ENCODE data around the gene RNF5. TPM values are rescaled to one million over a fixed set of nuclear protein-coding genes. Genes with fewer than 3 reads are reported as not detected.
"Not testable (repeated sequence)": the region's sequence is repeated elsewhere in the genome, so short reads cannot be mapped to it uniquely, and the experiment has no call there.

RNF5 gene, protein sequence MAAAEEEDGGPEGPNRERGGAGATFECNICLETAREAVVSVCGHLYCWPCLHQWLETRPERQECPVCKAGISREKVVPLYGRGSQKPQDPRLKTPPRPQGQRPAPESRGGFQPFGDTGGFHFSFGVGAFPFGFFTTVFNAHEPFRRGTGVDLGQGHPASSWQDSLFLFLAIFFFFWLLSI
- 60.0 and 63.7 TPM in 2 replicates for total RNA-seq (2014; rRNA removed; shearing (Covaris generic))

GRCh38 chr6:32177788-32178546 lies at the start of gene RNF5:
Gene RNF5, plus strand, starts transcription at chr6:32178405. Its CDS starts 107 bp downstream, at chr6:32178512.
- Histone ChIP-seq H3K27me3 (no peaks in the 10 kb centered on the region), H3K27ac (peak within 1 kb of the TSS; percentile 80), H3K4me1 (peaks cover 5% of the 10 kb centered on the region; the same call in 1 of the 2 replicates), H3K36me3 (no peaks in the 10 kb centered on the region), H3K4me3 (peak within 1 kb of the TSS; percentile 62), H3K9me3 (replicated peaks) (no peaks in the 10 kb centered on the region)
- peak; percentile 98 to 99 for DNase-seq

GRCh38 chr6:32128751-32129296 lies 49.4 kb upstream of the RNF5 start:
- no peak for DNase-seq
- Histone ChIP-seq H3K4me3 (no peak overlapping the region), H3K4me1 (peaks cover 3% of the 10 kb centered on the region; the same call in 1 of the 2 replicates), H3K9me3 (replicated peaks) (no peaks in the 10 kb centered on the region), H3K27me3 (no peaks in the 10 kb centered on the region), H3K36me3 (0 out of 2 replicates have a peak, but pooled peaks cover 6% of the 10 kb centered on the region), H3K27ac (no peak overlapping the region)

DNA sequence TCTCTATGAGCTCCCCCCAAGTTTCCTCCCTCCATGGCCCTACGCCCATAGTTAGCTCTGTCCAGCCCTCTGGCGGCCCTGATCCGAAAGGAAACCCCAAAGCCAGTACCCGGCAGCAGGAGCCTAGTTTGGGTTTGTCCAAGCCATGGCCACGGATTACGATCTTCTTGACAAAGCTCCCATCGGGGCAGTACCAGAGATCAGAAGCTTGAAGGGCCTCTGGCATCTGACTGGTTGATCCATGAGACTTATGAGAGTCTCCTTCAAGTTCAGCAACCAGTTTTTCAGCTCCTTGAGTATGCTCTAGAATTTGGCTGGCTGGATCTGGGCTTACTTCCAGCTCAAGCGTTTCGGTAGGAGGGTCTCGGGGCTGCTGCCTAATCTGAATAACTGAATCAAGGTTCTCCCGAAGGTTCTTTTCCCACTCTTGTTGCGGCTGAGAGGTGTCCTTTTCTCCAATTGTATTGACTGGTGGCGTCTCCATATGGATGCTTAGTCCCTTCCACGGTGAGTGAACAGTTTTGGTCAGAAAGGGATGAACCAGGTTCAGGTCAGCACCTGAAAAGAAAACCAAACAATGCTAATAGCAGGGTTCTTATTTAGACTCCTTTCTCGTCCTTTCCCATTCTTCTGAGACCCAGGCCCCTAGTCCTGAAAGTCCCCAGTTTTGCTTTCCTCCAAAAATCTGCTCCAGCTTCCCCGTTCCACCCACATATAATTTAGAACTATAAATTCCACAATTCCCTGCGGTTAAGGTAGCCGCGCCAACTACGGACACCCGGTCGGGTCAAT lies 48.7 kb upstream of the RNF5 start:
- DNase-seq = no peak
- peaks cover 3% of the 10 kb centered on the region; the same call in 1 of the 2 replicates for H3K4me1 ChIP-seq
- H3K27me3 ChIP-seq = no peaks in the 10 kb centered on the region
- H3K4me3 ChIP-seq = peak overlapping the region; percentile 65
- 0 out of 2 replicates have a peak, but pooled peaks cover 3% of the 10 kb centered on the region for H3K36me3 ChIP-seq
- H3K27ac ChIP-seq = peak overlapping the region; percentile 50; the same call in 1 of the 2 replicates
- H3K9me3 ChIP-seq (replicated peaks) = no peaks in the 10 kb centered on the region

DNA sequence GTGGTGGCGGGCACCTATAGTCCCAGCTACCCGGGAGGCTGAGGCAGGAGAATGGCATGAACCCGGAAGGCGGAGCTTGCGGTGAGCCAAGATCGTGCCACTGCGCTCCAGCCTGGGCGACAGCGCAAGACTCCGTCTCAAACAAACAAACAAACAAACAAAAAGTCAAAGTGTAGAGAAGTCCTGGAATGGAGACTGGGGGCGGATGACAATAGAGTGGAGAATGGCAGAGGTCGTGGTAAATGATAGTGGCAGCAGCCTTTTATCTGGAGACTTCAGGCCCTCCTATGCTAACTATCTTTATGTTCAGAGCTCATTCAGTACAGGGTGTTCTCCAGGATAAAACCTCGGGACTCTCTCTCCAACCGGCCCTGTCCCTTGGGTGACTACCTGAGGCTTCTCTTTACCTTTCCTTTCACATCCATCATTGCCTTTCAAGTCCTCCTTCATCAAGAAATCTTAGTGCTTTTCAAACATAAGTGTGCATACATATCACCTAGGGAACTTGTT lies 46.7 kb upstream of the RNF5 start:
- Histone ChIP-seq H3K27ac (no peak overlapping the region), H3K36me3 (no peaks in the 10 kb centered on the region), H3K9me3 (replicated peaks) (no peaks in the 10 kb centered on the region), H3K4me1 (peaks cover 3% of the 10 kb centered on the region; the same call in 1 of the 2 replicates), H3K27me3 (no peaks in the 10 kb centered on the region), H3K4me3 (no peak overlapping the region)
- DNase-seq = no peak

DNA sequence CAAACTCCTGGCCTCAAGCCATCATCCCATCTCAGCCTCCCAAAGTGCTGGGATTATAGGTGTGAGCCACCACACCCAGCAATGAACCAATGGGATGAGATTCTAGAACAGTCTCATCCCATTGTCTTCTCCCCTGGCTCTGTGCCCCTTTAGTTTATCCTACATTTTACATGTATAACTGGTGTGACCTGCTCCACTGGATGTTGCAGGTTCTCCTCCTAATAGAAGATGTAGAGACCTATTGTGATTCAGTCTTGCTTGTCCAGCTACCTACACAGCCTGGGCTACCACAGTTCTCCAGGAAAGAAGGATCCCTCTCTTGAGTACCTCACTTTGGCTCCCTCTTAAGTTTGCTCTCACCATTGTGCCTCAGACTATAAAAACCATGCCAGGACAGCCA lies 46.1 kb upstream of the RNF5 start:
- no peaks in the 10 kb centered on the region for H3K27me3 ChIP-seq
- H3K9me3 ChIP-seq (replicated peaks) = no peaks in the 10 kb centered on the region
- no peak overlapping the region for H3K4me3 ChIP-seq

GRCh38 chr6:32133786-32134185 lies 44.4 kb upstream of the RNF5 start:
- no peaks in the 10 kb centered on the region for H3K36me3 ChIP-seq
- no peak overlapping the region for H3K27ac ChIP-seq
- DNase-seq = no peak

More for the DNA sequence above, 46.1 kb upstream of the RNF5 start:
- no peak overlapping the region for H3K27ac ChIP-seq
- DNase-seq = no peak
- H3K36me3 ChIP-seq = no peaks in the 10 kb centered on the region
- H3K4me1 ChIP-seq = peaks cover 3% of the 10 kb centered on the region; the same call in 1 of the 2 replicates

DNA sequence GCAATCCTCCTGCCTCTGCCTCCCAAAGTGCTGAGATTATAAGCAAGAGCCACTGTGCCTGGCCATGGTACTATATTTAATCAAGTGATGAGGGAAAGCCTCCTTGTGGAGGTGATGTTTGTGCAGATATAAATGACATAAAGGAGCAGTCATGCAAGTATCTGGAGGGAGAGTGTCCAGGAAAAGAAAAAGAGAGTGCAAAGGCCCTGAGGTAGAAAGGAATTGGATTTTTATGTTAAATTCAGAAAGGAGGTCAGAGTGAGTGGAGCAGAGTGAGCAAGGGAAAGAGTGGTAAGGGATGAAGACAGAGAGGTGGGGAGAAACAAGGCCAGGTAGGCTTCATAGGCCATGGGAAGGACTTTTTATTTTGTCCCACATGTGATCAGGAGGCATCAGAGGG lies 40.8 kb upstream of the RNF5 start:
- Histone ChIP-seq H3K27ac (no peak overlapping the region), H3K27me3 (no peaks in the 10 kb centered on the region)
- no peak for DNase-seq

More at GRCh38 chr6:32133786-32134185, 44.4 kb upstream of the RNF5 start:
- Histone ChIP-seq H3K4me1 (no peaks in the 10 kb centered on the region), H3K9me3 (replicated peaks) (no peaks in the 10 kb centered on the region), H3K4me3 (no peak overlapping the region), H3K27me3 (no peaks in the 10 kb centered on the region)

DNA sequence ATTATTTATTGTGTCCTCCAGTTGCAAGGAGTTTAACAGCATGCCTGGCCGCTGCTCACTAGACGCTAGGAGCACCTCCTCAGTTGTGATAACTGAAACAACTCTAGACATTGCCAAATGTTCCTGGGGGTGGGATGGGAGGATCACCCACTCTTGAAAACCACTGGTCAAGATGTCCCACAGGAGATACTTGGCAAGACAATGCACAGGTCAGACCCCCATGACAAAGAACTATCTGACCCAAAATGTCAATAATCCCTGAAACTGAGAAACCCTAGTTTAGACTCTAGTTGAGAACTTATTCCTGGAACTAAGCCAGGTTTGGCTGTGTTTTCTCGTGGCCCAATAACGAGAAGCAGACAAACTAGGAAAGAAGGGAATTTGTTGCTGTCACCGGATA lies 38.6 kb upstream of the RNF5 start:
- H3K4me3 ChIP-seq = no peak overlapping the region
- H3K27ac ChIP-seq = no peak overlapping the region
- no peaks in the 10 kb centered on the region for H3K4me1 ChIP-seq
- H3K36me3 ChIP-seq = no peaks in the 10 kb centered on the region
- no peak for DNase-seq
- no peaks in the 10 kb centered on the region for H3K9me3 ChIP-seq (replicated peaks)
- H3K27me3 ChIP-seq = no peaks in the 10 kb centered on the region

More for the DNA sequence above, 40.8 kb upstream of the RNF5 start:
- Histone ChIP-seq H3K36me3 (no peaks in the 10 kb centered on the region), H3K9me3 (replicated peaks) (no peaks in the 10 kb centered on the region), H3K4me3 (no peak overlapping the region), H3K4me1 (no peaks in the 10 kb centered on the region)

- Histone ChIP-seq H3K36me3 (no peaks in the 10 kb centered on the region), H3K27me3 (no peaks in the 10 kb centered on the region), H3K4me1 (no peaks in the 10 kb centered on the region), H3K27ac (no peak overlapping the region), H3K9me3 (replicated peaks) (no peaks in the 10 kb centered on the region), H3K4me3 (no peak overlapping the region)
- no peak for DNase-seq
Measured at GRCh38 chr6:32140420-32141046, 37.7 kb upstream of the RNF5 start.

DNA sequence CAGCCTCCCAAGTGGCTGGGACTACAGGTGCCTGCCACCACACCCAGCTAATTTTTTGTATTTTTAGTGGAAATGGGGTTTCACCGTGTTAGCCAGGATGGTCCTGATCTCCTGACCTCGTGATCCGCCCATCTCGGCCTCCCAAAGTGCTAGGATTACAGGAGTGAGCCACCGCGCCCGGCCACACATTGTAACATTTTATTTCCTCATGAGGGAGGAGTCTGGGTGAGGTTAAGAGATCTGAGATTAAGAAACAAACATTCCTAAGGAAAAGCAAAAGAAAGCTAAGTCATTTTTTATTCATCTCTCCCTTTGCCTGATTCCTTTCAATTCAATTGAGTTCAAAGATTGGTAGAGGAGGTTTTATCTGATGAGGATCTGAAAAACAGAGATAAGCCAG lies 34.0 kb upstream of the RNF5 start:
- not testable (repeated sequence) for H3K27ac ChIP-seq; H3K4me1 ChIP-seq; H3K9me3 ChIP-seq (replicated peaks); DNase-seq; H3K4me3 ChIP-seq; H3K36me3 ChIP-seq; H3K27me3 ChIP-seq

GRCh38 chr6:32146287-32146686 lies 31.9 kb upstream of the RNF5 start:
- Histone ChIP-seq H3K27me3 (no peaks in the 10 kb centered on the region), H3K4me3 (no peak overlapping the region), H3K27ac (no peak overlapping the region), H3K36me3 (no peaks in the 10 kb centered on the region), H3K9me3 (replicated peaks) (no peaks in the 10 kb centered on the region), H3K4me1 (no peaks in the 10 kb centered on the region)
- DNase-seq = no peak

DNA sequence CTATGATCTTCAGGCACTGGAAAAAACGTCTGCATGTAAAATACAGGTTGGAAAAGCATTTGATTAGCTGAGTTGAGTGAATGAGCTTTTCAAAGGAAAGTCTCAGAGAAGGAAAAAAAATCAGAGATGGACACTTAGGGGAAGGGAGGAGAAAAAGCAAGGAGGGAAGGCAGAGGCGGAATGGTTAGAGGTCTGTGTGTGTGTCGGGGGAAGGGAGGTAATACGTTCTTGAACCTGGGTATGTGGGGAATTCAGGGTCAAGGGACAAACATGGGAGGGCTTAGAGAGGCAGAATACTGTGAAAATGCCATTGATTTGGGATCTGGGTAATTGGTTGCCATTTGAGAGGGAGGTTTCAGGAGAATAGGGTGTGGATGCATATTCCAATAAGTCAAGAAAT lies 31.5 kb upstream of the RNF5 start:
- no peak for DNase-seq

DNA sequence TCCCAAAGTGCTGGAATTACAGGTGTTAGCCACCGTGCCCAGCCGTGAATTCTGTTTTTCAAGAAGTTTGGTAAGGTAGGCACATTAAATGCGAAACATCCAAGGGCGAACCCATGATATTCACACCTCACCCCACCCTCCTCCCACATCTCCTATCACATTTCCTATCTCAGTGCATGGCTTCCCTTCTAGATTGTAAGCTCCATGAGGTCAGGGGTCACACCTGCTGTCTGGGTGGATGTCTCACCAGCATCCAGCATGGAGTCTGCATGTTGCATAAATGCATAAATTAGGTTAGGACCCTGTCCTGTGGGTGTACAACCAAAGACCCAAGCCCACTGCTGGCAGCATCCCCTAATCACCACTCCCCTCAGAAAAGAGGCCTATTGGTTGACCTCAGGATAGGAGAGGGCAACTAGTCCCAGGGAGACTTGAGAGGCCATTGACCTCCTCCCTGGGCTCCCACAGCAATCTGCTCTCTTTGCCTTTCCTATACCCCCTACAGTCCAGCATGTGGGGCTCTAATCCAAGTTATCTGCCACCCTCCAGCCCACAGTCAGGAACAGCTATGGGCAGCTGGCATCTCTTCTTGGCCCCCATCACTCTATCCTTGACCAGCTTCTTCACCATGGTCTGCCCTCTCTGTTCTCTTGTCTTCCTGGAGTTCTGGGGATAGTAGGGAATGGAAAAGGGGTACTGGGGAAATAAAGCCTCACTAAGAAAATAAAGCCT lies 30.6 kb upstream of the RNF5 start:
- DNase-seq = no peak
- H3K36me3 ChIP-seq = no peaks in the 10 kb centered on the region
- H3K4me3 ChIP-seq = no peak overlapping the region
- no peaks in the 10 kb centered on the region for H3K9me3 ChIP-seq (replicated peaks)
- no peaks in the 10 kb centered on the region for H3K27me3 ChIP-seq
- no peak overlapping the region for H3K27ac ChIP-seq
- H3K4me1 ChIP-seq = no peaks in the 10 kb centered on the region

More for the DNA sequence above, 31.5 kb upstream of the RNF5 start:
- no peak overlapping the region for H3K4me3 ChIP-seq
- H3K9me3 ChIP-seq (replicated peaks) = no peaks in the 10 kb centered on the region
- H3K27me3 ChIP-seq = no peaks in the 10 kb centered on the region
- H3K27ac ChIP-seq = no peak overlapping the region
- no peaks in the 10 kb centered on the region for H3K4me1 ChIP-seq
- no peaks in the 10 kb centered on the region for H3K36me3 ChIP-seq
